Vagina (tissue), 2 donors: ENCODE results near the gene RGL3. TPM values are rescaled to one million over a fixed set of nuclear protein-coding genes. Genes with fewer than 3 reads are reported as not detected.
"Not testable (repeated sequence)": the region's sequence is repeated elsewhere in the genome, so short reads cannot be mapped to it uniquely, and the experiment has no call there.

ENCODE experiments used
- DNase-seq, 2 donors: peaks; one replicate each; pipeline ENCODE4 v3.0.0-alpha.2; 2017; ENCODE audit errors: extremely low spot score in 2 of 2
- H3K27ac ChIP-seq: fragments of 200-600 bp; sonication (generic); one replicate; pipeline ENCODE4 v1.5.1; 2019
- H3K27me3 ChIP-seq: fragments of 200-600 bp; sonication (generic); one replicate; pipeline ENCODE4 v1.5.1; 2019
- H3K36me3 ChIP-seq, 2 donors: fragments of 200-600 bp; sonication (generic); one replicate each; pipeline ENCODE4 v1.5.1; 2017 to 2019
- H3K4me1 ChIP-seq: fragments of 200-600 bp; sonication (generic); one replicate; pipeline ENCODE4 v1.5.1; 2019
- H3K4me3 ChIP-seq, 2 donors: fragments of 200-600 bp; sonication (generic); 1 replicate in 1 of 2; 2 replicates in 1 of 2; pipeline ENCODE4 v1.5.1; 2016 to 2019
- H3K9me3 ChIP-seq: fragments of 200-600 bp; sonication (generic); one replicate; pipeline ENCODE4 v1.5.1; 2019
- CTCF ChIP-seq, 3 experiments: fragments of 450-650 bp in 2 of 3; fragments of 200-600 bp in 1 of 3; sonication (generic) in 1 of 3; IDR thresholded peaks; one replicate each; pipeline ENCODE4 v1.5.1; 2017 to 2019; ENCODE audit warnings: antibody characterized with exemption in 3 of 3, mild to moderate bottlenecking in 2 of 3, moderate library complexity in 2 of 3
- POLR2A ChIP-seq, 2 donors: fragments of 450-650 bp; IDR thresholded peaks; one replicate each; pipeline ENCODE4 v1.6.1; 2017; ENCODE audit warnings: antibody characterized with exemption in 2 of 2, mild to moderate bottlenecking in 2 of 2, moderate library complexity in 2 of 2
- POLR2AphosphoS5 ChIP-seq, 2 donors: sonication (generic); formaldehyde crosslinking; IDR thresholded peaks; one replicate each; pipeline ENCODE4 v1.9.0; 2017; ENCODE audit warnings: antibody characterized with exemption in 2 of 2, mild to moderate bottlenecking in 2 of 2, low read depth in 1 of 2; ENCODE audit not compliant: insufficient read depth in 1 of 2
- intact Hi-C: fragments of 100-400 bp; cut with DNase I; formaldehyde crosslinking; loops from one replicate; pipeline ENCODE4 v1.15.1; 2023
- total RNA-seq: library from RNA; depleted of rRNA; stranded (reverse); fragments of >200 nt; gene quantifications from one replicate; pipeline ENCODE4 v1.2.3, GENCODE V29; 2016

RGL3 gene
- total RNA-seq, 1 donor from 2014 or later, result 19.6 TPM

GRCh38 chr19:11356676-11357550 is 62.2 kb downstream of the RGL3 start:
- TF ChIP-seq POLR2AphosphoS5 (IDR thresholded peaks at IDR 0.05; ENCODE audit: insufficient read depth in 1 of 2, low read depth in 1 of 2), result no peak
- no peak for TF ChIP-seq CTCF (IDR thresholded peaks at IDR 0.05)
- no peak for TF ChIP-seq POLR2A (IDR thresholded peaks at IDR 0.05)
- Histone ChIP-seq H3K36me3 (no peaks in the 10 kb centered on the region), H3K9me3 (no peaks in the 10 kb centered on the region), H3K4me1 (peaks cover 32% of the 10 kb centered on the region), H3K4me3 (no peak overlapping the region), H3K27me3 (no peaks in the 10 kb centered on the region), H3K27ac (no peak overlapping the region)
- intact Hi-C loops, result no loop called here
- DNase-seq, result no peak

GRCh38 chr19:11356074-11356397 is 63.1 kb downstream of the RGL3 start:
- intact Hi-C loops, result no loop called here
- H3K27ac ChIP-seq, result peak overlapping the region; percentile 76
- no peaks in the 10 kb centered on the region for H3K27me3 ChIP-seq
- peak overlapping the region; percentile 70 to 76 for H3K4me3 ChIP-seq
- no peak for DNase-seq
- TF ChIP-seq CTCF (IDR thresholded peaks at IDR 0.05), result no peak
- H3K4me1 ChIP-seq, result peaks cover 27% of the 10 kb centered on the region
- H3K9me3 ChIP-seq, result no peaks in the 10 kb centered on the region
- H3K36me3 ChIP-seq, result no peaks in the 10 kb centered on the region

GRCh38 chr19:11355160-11356073 is 63.7 kb downstream of the RGL3 start, which contains the start of gene PLPPR2:
TSS of gene PLPPR2 (plus strand) at chr19:11355432. CDS start at chr19:11357674, 2,242 bp downstream.
- Histone ChIP-seq H3K9me3 (no peaks in the 10 kb centered on the region), H3K27ac (peak within 1 kb of the TSS; percentile 76), H3K27me3 (no peaks in the 10 kb centered on the region), H3K36me3 (no peaks in the 10 kb centered on the region), H3K4me3 (peak within 1 kb of the TSS; percentile 70 to 76), H3K4me1 (peaks cover 22% of the 10 kb centered on the region)
- intact Hi-C loops, result no loop called here
- TF ChIP-seq POLR2A (IDR thresholded peaks at IDR 0.05), result peak in 1 of 2 donors; percentile 78
- TF ChIP-seq CTCF (IDR thresholded peaks at IDR 0.05), result no peak
- peak; percentile 45 to 60 for TF ChIP-seq POLR2AphosphoS5 (IDR thresholded peaks at IDR 0.05; ENCODE audit: insufficient read depth in 1 of 2, low read depth in 1 of 2)
- DNase-seq, result no peak

GRCh38 chr19:11354102-11354501 is 65.0 kb downstream of the RGL3 start:
- intact Hi-C loops, H3K9me3 ChIP-seq, H3K27ac ChIP-seq, H3K27me3 ChIP-seq, DNase-seq, H3K4me3 ChIP-seq, H3K36me3 ChIP-seq: not testable (repeated sequence)
- H3K4me1 ChIP-seq, result peaks cover 22% of the 10 kb centered on the region

DNA sequence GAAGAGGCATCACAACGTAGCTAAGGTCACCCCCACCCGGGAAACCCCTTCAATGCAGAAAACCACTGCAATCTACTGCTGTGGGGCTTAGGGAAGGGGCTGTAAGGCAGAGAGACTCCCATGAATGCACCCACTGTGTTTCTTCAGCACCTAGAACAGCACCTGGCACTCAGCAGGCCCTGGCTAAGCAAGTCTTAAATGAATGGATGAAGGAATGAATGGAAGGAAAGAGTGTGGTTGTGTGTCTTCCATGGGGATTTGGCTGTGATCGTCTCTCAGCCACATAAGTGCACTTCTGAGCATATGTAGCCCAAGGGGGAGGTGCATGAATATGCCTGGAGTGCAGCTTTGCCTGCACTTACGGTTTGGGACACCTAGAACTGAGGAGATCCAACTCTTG is 69.9 kb downstream of the RGL3 start:
- H3K36me3 ChIP-seq, result no peaks in the 10 kb centered on the region
- intact Hi-C loops, result loop anchor here (10.0 kb wide), 1 partner anchor 1546 kb away; the partner anchor contains the start of gene GCDH
- TF ChIP-seq POLR2A (IDR thresholded peaks at IDR 0.05), result no peak
- TF ChIP-seq POLR2AphosphoS5 (IDR thresholded peaks at IDR 0.05; ENCODE audit: insufficient read depth in 1 of 2, low read depth in 1 of 2), result no peak
- TF ChIP-seq CTCF (IDR thresholded peaks at IDR 0.05), result no peak
- no peaks in the 10 kb centered on the region for H3K9me3 ChIP-seq
- H3K4me1 ChIP-seq, result peaks cover 20% of the 10 kb centered on the region
- no peaks in the 10 kb centered on the region for H3K27me3 ChIP-seq
- H3K27ac ChIP-seq, result no peak overlapping the region
- DNase-seq, result no peak
- no peak overlapping the region for H3K4me3 ChIP-seq
